ENCODE data around the gene PHLPP1. TPM values are rescaled to one million over a fixed set of nuclear protein-coding genes. Genes with fewer than 3 reads are reported as not detected.
"Not testable (repeated sequence)": the region's sequence is repeated elsewhere in the genome, so short reads cannot be mapped to it uniquely, and the experiment has no call there.

Gene PHLPP1
- total and polyA plus RNA-seq, 8 donors, result 2.1 to 77.0 (median 12.5) TPM

GRCh38 chr18:62737241-62737873, 22.0 kb downstream of the PHLPP1 start:
- no peak for DNase-seq
- H3K27me3 ChIP-seq, result no peaks in the 10 kb centered on the region
- WGBS, 5 donors, result 82 to 91% (median 83%) methylated on average over 6 of the region's 6 CpGs
- H3K9me3 ChIP-seq, result peaks cover 0 to 2% (median under 1%) of the 10 kb centered on the region in 4 donors
- H3K36me3 ChIP-seq, result no peaks in the 10 kb centered on the region
- intact Hi-C loops (cut with DNase I; ENCODE audit: low total_unique reads), result no loop called here
- H3K4me1 ChIP-seq, result peaks cover 14 to 40% (median 29%) of the 10 kb centered on the region in 4 donors
- H3K4me3 ChIP-seq, result no peak overlapping the region
- no peak overlapping the region for H3K27ac ChIP-seq
- TF ChIP-seq CTCF (IDR thresholded peaks at IDR 0.05) (no peak), POLR2AphosphoS5 (IDR thresholded peaks at IDR 0.05) (no peak), POLR2A (IDR thresholded peaks at IDR 0.05) (no peak), EP300 (IDR thresholded peaks at IDR 0.05) (no peak)

GRCh38 chr18:62738639-62739038, 23.3 kb downstream of the PHLPP1 start:
- TF ChIP-seq CTCF (IDR thresholded peaks at IDR 0.05), result no peak
- TF ChIP-seq POLR2A (IDR thresholded peaks at IDR 0.05), result no peak
- Histone ChIP-seq H3K9me3 (no peaks in the 10 kb centered on the region), H3K27ac (no peak overlapping the region), H3K36me3 (no peaks in the 10 kb centered on the region), H3K4me3 (no peak overlapping the region), H3K4me1 (peaks cover 20 to 47% (median 31%) of the 10 kb centered on the region in 4 donors), H3K27me3 (no peaks in the 10 kb centered on the region)
- DNase-seq, result no peak
- intact Hi-C loops (cut with DNase I; ENCODE audit: low total_unique reads), result no loop called here
- 91 to 100% (median 96%) methylated on average over 1 of the region's 1 CpG for WGBS, 5 donors

GRCh38 chr18:62739911-62740310, 24.6 kb downstream of the PHLPP1 start:
- WGBS, 5 donors, result 23 to 67% (median 29%) methylated on average over 5 of the region's 5 CpGs
- peak overlapping the region in 4 of 5 donors; percentile 49 to 75 (median 60) for H3K27ac ChIP-seq
- no peaks in the 10 kb centered on the region for H3K9me3 ChIP-seq
- intact Hi-C loops (cut with DNase I; ENCODE audit: low total_unique reads), result no loop called here
- no peak overlapping the region for H3K4me3 ChIP-seq
- TF ChIP-seq POLR2A (IDR thresholded peaks at IDR 0.05) (no peak), POLR2AphosphoS5 (IDR thresholded peaks at IDR 0.05) (peak in 1 of 3 donors; percentile 12)
- peaks cover 29 to 59% (median 43%) of the 10 kb centered on the region in 4 donors for H3K4me1 ChIP-seq
- peak in 1 of 2 donors; percentile 41 for DNase-seq
- no peaks in the 10 kb centered on the region for H3K27me3 ChIP-seq
- no peaks in the 10 kb centered on the region for H3K36me3 ChIP-seq

- H3K27me3 ChIP-seq; H3K36me3 ChIP-seq; H3K9me3 ChIP-seq; DNase-seq; H3K4me3 ChIP-seq; intact Hi-C loops (cut with DNase I; ENCODE audit: low total_unique reads): not testable (repeated sequence)
- peak overlapping the region; percentile 2 to 75 (median 49) for H3K27ac ChIP-seq
- WGBS, 5 donors, result 59 to 70% (median 66%) methylated on average over 5 of the region's 5 CpGs
- H3K4me1 ChIP-seq, result peaks cover 29 to 67% (median 47%) of the 10 kb centered on the region in 4 donors
Observed at GRCh38 chr18:62740650-62741049, 25.3 kb downstream of the PHLPP1 start.

- Histone ChIP-seq H3K27ac (peak overlapping the region; percentile 38 to 75 (median 49)), H3K9me3 (no peaks in the 10 kb centered on the region), H3K27me3 (no peaks in the 10 kb centered on the region), H3K36me3 (no peaks in the 10 kb centered on the region), H3K4me3 (no peak overlapping the region), H3K4me1 (peaks cover 29 to 70% (median 49%) of the 10 kb centered on the region in 4 donors)
- 13 to 35% (median 20%) methylated on average over 4 of the region's 4 CpGs for WGBS, 5 donors
- intact Hi-C loops (cut with DNase I; ENCODE audit: low total_unique reads), result no loop called here
- TF ChIP-seq EP300 (IDR thresholded peaks at IDR 0.05) (no peak), POLR2AphosphoS5 (IDR thresholded peaks at IDR 0.05) (peak in 2 of 3 donors; percentile 7 to 36), POLR2A (IDR thresholded peaks at IDR 0.05) (no peak), CTCF (IDR thresholded peaks at IDR 0.05) (no peak)
- DNase-seq, result peak in 1 of 2 donors; percentile 52
Observed at GRCh38 chr18:62741118-62741566, 25.8 kb downstream of the PHLPP1 start.

Measured in stomach (tissue), 9 donors.